NCI-H524 treated with DMSO at 0.1 percent for 48 hours (cell line): ENCODE results near the gene DCTN5.
"Not testable (repeated sequence)": the region's sequence is repeated elsewhere in the genome, so short reads cannot be mapped to it uniquely, and the experiment has no call there.

ENCODE experiments used
- DNase-seq: peaks from one replicate; lab custom pipeline; 2025; lab: John Stamatoyannopoulos, UW

DCTN5 gene

GRCh38 chr16:23694265-23694643 is 53.0 kb downstream of the DCTN5 start:
- no peak for DNase-seq

- DNase-seq, result no peak
These were observed 53.5 kb downstream of the DCTN5 start for GRCh38 chr16:23694644-23695373.

DNA sequence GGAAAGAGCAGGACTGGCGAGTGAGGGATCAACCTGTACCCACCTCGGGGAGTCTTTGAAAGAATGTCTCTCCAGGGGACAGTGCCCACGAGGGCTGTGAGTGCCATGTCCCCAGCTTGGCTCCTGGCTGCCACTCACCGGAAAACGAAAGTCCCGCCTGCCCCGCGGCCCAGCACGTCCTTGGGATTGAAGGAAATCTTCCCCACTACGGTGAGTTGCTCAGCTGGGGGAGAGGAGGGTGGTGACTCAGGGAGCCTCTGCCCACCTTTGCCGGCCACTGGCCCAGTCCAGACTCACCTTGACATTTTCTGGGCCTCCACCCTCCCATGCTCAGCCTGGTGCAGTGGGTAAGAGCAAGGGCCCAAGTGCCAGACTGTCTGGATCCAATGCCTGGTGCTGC is 54.5 kb downstream of the DCTN5 start:
- no peak for DNase-seq

- DNase-seq, result no peak
These were observed 57.8 kb downstream of the DCTN5 start for GRCh38 chr16:23699100-23699499.

- DNase-seq, result no peak
These were observed 58.8 kb downstream of the DCTN5 start for GRCh38 chr16:23700093-23700492.

DNA sequence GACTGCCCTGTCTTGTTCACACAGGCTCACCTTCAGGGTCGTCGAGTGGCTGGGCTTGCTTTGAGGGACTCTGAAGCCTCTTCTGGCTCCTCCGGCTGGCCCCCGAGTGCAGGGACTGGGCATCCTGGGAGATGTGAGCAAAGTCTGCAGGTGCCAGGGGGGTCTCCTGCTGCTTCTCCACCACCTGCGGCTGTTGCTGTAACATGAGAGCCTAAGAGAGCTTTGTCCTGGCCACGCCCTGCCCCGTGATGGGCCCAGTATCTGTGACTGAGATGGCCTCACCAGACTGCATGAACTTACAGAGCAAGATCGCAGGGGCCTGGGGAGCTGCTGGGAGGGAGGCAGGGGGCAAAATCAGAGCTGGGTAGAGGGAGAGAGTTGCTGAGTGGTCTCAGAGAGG is 59.2 kb downstream of the DCTN5 start:
- no peak for DNase-seq

GRCh38 chr16:23701045-23701444 is 59.8 kb downstream of the DCTN5 start:
- no peak for DNase-seq

DNA sequence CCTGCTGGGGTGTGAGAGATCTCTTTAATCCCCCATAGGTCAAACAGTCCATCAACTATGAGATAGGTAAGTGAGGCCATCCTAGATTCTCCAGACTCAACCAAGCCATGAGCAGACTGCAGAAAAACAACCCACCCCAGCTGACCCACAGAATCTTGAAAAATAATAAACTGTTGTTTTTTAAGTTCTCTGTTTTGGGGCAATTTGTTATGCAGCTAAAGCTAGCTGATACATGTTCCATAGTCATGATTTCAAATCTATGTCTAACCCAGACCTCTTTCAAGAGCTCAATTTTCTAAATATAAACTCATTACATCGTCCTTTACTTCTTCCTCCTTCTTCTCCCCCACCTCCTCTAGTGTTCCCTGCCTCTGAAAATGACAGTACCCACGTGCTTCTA is 61.7 kb downstream of the DCTN5 start:
- no peak for DNase-seq

DNA sequence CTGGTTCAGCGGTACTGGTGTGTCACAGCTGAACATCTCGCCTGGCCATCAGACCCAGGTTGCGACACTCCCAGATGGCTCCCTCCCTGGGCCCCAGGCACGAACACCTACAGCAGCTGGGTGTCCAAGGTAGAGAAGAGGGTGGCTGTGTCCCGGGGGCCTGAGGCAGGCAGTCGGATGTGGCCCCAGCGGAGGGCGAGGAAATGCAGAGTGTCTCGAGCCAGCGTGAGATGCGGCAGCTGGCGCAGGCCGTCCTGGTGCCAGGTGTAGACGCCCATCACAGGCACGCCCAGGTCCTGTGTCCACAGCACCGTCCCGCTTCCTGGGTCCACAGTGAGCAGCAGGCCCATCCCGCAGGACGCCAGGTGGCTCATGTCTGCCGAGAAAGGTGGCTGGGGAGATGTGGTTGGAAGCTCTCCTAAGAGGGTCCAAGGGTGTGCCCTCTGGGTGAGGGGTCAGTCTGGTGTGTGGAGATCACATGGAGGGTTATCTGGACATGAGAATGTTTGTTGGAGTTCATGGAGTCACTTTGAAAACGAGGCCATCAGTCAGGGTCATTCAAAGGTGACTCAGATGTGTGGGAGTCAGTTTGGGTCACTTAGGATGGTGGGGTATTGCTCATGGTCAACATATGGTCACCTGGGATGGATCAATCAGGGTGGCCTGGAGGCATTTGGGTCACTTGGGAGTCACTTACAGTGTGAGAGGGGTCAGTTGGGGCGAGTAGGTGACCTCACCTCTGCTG is 63.7 kb downstream of the DCTN5 start:
- no peak for DNase-seq

DNA sequence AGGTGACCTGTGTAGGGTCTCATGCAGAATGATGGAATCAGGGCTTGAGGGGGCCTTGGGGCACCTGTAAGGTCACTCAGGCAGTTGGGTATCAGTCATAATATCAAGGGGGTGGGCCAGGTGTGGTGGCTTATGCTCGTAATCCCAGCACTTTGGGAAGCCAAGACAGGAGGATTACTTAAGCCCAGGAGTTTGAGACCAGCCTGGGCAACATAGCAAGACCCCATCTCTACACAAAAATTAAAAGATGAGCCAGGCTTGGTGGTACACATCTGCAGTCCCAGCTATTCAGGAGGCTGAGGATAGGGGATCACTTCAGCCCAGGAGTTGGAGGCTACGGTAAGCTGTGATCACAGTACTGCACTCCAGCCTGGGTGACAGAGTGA is 64.2 kb downstream of the DCTN5 start:
- no peak for DNase-seq

DNA sequence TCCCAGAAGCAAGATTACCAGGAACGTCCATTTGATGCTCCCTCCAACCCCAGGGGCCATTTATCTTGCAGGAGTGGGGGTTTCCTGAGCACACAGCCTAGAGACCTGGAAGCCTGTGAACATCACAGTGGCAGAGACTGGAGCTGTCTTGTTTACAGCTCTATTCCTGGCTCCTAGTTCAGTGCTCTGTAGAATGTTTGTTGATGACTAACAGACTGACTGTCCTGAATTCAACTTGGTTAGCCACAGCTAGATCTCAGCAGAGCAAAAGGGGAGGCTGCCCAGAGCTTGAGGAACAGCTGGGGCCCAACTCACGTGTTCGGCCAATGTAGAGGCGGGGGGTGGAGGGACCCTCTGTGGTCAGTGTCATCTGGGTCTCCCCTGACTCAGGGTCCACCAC is 65.2 kb downstream of the DCTN5 start:
- no peak for DNase-seq

GRCh38 chr16:23709536-23709935 is 68.3 kb downstream of the DCTN5 start:
- DNase-seq, result no peak

DNA sequence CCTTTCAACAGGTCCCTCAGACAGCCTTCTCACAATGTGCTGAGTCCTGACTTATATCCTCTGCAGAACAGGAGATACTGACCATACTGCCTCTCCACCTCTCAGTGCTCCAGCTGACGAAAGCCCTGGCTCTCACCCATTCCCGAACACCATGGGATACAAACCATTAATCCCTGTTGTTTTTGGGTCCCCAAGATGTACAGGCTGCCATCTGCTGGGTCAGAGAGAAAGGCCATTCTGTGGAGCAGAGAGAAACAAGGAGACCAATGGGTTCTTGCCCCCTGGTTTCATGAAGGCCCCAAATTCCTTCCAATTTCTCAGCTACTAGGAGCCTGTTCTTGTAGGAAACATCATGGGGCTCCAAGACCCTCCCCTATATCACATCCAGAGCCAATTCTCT is 68.7 kb downstream of the DCTN5 start:
- DNase-seq, result no peak

GRCh38 chr16:23710504-23710903 is 69.2 kb downstream of the DCTN5 start:
- no peak for DNase-seq

DNA sequence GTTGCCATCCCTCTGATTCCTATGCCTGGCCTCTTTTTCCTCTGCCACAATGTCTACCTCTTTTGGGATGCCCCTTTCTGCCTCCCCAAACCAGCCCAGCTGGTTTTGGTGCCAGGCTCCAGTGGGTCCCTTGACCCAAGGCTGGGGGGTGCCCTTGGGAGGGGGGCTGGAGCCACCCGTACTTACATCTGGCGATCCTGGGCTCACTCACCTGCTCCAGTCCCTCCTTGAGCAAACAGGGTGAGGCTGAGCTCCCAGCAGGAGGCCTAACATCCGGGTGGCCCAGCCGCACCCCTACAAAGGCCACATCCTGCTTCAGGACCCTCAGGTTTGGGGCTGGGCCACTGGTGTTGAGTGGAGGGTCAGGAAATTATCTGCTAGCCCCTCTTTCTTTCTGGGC is 70.5 kb downstream of the DCTN5 start:
- DNase-seq, result no peak

DNA sequence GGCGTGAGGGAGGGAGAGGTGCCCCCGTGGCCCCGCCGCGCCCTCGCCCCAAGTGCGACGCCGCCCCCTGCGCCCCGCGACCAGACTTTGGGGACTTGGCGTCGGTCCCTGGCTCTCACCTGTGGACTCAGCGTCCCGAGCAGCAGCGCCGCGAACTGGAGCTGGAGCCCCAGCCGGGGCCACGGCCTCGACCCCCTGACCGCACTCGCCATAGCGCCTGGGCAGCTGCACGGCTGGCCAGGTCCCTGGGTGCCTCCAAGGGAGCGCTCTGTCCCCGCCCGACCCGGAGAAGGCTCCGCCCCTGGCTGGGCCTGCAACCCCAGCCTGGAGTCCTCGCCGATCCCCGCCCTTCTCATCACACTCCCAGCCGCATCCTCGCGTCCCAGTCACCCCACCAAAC is 71.7 kb downstream of the DCTN5 start, which contains the start of gene ERN2:
Gene ERN2 (minus strand): TSS at position 247 of the 400 bp plus-strand sequence. CDS start 35 bp downstream, at position 212.
- no peak for DNase-seq

GRCh38 chr16:23716484-23716883 is 75.2 kb downstream of the DCTN5 start:
- no peak for DNase-seq

GRCh38 chr16:23722613-23723240 is 81.5 kb downstream of the DCTN5 start:
- not testable (repeated sequence) for DNase-seq

GRCh38 chr16:23724096-23724784 is 83.0 kb downstream of the DCTN5 start:
- DNase-seq, result no peak

GRCh38 chr16:23724785-23725131 is 83.5 kb downstream of the DCTN5 start:
- no peak for DNase-seq

GRCh38 chr16:23726710-23727109 is 85.4 kb downstream of the DCTN5 start:
- no peak for DNase-seq
